GM13977 (cell line): ENCODE data around the gene SERPINA10.

Source experiments
- DNase-seq: peaks from one replicate; pipeline ENCODE4 v3.0.0; 2012; ENCODE audit warnings: low spot score
- in situ Hi-C: fragments of 300-500 bp; cut with MboI; formaldehyde crosslinking; loops from one replicate; pipeline ENCODE4 v1.12.0; 2022; ENCODE audit warnings: low sequenced_read_pairs, low pct_unique_long_range_greater_than_20kb, mixed read lengths, inconsistent platforms; ENCODE audit not compliant: unreplicated experiment
- TF ChIP-seq, protein P1 (sequence below): IDR thresholded peaks from 2 replicates; pipeline ENCODE4 v1.5.1; 2012; ENCODE audit warnings: mild to moderate bottlenecking, control low read depth; ENCODE audit not compliant: insufficient read depth; ENCODE audit errors: extremely low read depth, missing control alignments

SERPINA10 gene, protein sequence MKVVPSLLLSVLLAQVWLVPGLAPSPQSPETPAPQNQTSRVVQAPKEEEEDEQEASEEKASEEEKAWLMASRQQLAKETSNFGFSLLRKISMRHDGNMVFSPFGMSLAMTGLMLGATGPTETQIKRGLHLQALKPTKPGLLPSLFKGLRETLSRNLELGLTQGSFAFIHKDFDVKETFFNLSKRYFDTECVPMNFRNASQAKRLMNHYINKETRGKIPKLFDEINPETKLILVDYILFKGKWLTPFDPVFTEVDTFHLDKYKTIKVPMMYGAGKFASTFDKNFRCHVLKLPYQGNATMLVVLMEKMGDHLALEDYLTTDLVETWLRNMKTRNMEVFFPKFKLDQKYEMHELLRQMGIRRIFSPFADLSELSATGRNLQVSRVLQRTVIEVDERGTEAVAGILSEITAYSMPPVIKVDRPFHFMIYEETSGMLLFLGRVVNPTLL

DNA sequence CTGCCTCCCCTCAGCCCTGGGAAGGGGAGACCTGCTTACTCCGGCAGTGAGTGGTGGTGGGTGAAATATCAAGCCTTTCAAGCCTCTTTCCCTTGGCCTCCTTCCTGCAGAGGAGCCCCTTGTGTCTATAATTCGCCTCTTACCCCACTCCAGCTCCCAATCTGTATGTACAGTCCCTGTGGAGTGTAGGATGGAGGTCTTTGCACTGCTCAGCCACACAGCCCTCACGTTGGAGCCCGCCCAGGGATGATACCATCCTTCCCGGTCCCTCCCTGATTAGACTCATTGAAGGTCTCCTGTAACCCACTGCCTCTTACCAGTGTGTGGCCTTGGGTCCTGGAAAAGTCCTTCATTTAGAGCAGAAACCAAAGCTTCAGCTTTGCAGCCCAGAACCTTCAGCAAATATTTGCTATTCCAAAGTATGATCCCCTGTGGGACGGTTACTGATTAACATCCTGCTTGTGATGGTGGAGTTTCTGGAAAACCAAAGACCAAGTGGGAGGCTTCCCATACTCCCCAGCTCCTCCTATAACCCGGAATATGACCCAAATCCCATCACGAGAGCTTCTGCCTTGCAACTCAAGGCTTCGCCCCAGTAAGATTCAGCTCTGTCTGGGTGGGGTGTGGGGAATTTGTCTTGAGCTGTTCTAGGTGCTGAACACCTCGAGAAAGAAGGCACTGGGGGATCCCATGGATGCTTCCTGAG is at the start of gene SERPINA10:
Gene SERPINA10, minus strand, starts transcription at position 397 of the 706 bp plus-strand sequence. CDS start 2,675 bp downstream, outside the sequence.
- TF ChIP-seq, protein P1, sequence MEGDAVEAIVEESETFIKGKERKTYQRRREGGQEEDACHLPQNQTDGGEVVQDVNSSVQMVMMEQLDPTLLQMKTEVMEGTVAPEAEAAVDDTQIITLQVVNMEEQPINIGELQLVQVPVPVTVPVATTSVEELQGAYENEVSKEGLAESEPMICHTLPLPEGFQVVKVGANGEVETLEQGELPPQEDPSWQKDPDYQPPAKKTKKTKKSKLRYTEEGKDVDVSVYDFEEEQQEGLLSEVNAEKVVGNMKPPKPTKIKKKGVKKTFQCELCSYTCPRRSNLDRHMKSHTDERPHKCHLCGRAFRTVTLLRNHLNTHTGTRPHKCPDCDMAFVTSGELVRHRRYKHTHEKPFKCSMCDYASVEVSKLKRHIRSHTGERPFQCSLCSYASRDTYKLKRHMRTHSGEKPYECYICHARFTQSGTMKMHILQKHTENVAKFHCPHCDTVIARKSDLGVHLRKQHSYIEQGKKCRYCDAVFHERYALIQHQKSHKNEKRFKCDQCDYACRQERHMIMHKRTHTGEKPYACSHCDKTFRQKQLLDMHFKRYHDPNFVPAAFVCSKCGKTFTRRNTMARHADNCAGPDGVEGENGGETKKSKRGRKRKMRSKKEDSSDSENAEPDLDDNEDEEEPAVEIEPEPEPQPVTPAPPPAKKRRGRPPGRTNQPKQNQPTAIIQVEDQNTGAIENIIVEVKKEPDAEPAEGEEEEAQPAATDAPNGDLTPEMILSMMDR, result no peak
- in situ Hi-C loops, result no loop called here

DNA sequence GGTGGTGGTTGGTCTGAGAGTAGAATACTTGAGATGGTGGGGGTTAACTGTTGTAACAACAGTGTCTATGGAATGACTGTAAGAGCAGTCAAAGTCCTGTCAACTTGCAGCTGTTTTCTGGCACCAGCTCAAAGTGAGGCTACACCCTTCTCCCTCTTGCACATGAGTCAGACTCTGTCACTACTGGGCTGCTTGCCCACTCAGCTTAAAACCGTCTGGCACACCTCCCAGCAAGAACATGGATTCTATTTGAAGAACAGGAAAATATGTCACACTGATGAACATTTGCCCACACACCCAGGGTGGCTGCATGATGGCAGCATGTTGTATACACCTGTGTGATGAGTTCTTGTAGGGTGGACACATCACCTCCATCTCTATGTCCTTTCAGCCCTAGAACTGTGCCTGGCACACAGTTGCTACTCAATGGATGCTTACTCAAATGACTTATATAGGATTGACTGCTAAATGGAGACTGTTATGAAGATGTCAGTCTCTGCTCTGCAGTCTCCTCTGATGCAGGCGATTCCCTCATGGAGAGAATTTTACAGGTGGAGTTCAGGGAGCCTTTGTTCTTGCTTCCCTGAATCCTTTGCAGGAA is 49.4 kb upstream of the SERPINA10 start:
- DNase-seq, result no peak
- in situ Hi-C loops, result no loop called here
- TF ChIP-seq, protein P1, result no peak

More for the DNA sequence above, at the start of gene SERPINA10:
- DNase-seq, result no peak

DNA sequence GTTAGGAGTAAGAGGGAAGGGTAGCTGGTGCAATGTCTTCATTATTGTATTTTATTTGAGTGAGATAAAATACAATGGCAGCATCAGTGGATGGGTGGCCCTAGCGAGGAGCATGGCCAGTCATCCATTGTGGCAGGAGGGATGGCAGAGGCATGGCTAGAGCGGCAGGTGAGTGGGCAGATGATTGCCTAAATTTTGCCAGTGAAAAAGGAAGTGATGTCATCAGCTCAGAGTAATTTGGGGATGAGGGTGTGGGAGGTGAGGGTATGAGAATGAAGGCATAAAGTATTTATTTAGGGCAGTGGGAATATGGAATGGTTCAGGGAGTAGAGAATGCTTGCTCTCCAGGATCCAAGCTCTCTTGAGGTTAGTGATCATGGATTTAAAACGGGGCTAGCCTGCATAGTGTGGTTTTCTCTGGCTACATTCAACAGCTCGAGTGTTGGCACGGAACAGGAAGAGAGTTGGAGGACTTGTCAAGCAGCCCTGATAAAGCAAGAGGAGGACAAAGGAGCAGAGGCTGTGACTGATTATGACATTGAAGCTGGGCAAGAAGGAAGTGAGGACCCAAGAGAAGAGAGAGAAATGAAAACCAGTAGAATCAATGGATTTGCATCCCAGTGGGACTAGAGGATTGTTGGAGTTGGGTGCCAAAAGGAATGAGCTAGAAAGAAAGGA is 48.7 kb upstream of the SERPINA10 start:
- TF ChIP-seq, protein P1, result no peak
- in situ Hi-C loops, result no loop called here
- DNase-seq, result no peak

DNA sequence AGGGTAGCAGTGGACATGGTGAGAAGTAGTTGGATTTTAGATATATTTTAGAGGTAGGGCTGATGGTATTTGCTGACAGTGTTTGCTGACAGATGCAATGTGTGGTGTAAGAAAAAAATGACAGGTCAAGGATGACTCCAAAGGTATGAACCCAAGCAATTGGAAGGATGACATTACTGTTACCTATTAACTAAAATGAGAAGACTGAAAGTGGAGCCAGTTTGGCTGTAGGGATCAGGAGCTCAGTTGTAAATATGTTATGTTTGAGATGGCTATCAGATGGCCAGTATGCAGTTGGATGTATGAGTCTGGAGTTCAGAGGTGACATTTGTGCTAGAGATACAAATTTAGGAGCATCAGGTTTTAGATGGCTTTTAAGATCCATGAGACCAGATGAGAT is 47.5 kb upstream of the SERPINA10 start:
- TF ChIP-seq, protein P1, result no peak
- in situ Hi-C loops, result no loop called here
- no peak for DNase-seq

- in situ Hi-C loops, result no loop called here
- TF ChIP-seq, protein P1, result no peak
- no peak for DNase-seq
Measured at GRCh38 chr14:94338023-94338422, 45.0 kb upstream of the SERPINA10 start.

- TF ChIP-seq, protein P1, result no peak
- in situ Hi-C loops, result no loop called here
- no peak for DNase-seq
Measured at GRCh38 chr14:94337274-94337673, 44.2 kb upstream of the SERPINA10 start.
